Measurements from ENCODE around the gene ALKBH5. TPM values are rescaled to one million over a fixed set of nuclear protein-coding genes. Genes with fewer than 3 reads are reported as not detected.

Gene ALKBH5
- total and polyA plus RNA-seq, 9 of the 15 experiments (the other 6 are each of a cell fraction or from before 2014, with no cell fraction given) = 11.4 to 70.0 (median 47.4) TPM

DNA sequence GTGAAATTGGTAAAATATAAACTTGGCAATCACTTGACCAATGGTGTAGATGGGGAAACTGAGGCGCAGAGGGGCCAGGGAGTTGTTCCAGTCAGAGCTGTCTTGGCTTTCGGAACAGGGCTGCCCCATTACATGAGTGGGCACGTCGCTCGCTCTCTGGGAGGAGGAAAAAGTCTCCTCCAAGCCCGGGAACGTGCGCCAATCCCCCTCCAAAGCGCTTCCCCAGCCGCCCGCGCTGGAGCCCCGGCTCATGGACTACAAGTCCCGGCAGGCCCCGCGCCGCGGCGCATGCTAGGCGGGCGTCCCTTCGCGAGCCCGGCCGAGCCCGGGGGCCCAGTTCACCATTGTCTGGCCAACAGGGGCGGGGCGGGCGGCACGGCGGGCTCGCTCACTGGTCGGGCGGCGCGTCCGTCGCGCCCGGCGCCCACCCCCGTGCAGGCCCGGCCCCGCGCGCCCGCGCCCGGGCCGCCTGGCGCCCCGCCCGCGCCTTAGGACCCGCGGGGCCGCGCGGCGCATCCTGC lies 41.6 kb downstream of the ALKBH5 start, which contains the start of gene LLGL1 (continued):
- peak in 1 of 2 experiments; percentile 62; a peak in 1 of 4 replicates for TF ChIP-seq ZNF639 (CRISPR knock-in tag; conservative IDR thresholded peaks at IDR 0.05 in 1 of 2, IDR thresholded peaks at IDR 0.05 in 1 of 2)
- TF ChIP-seq KDM1A (IDR thresholded peaks at IDR 0.05) = no peak
- TF ChIP-seq SMAD4 (CRISPR knock-in tag; conservative IDR thresholded peaks at IDR 0.05) = 0 out of 2 replicates have a peak, but pooled peaks have one; percentile 25
- TF ChIP-seq PKNOX1 (IDR thresholded peaks at IDR 0.05) = peak; percentile 73
- TF ChIP-seq ZNF224 (CRISPR knock-in tag; IDR thresholded peaks at IDR 0.05) = no peak
- TF ChIP-seq PHF21A (IDR thresholded peaks at IDR 0.05; ENCODE audit: borderline replicate concordance, low read depth) = no peak
- TF ChIP-seq ZKSCAN3 (CRISPR knock-in tag; IDR thresholded peaks at IDR 0.05) = no peak
- TF ChIP-seq COPS2 (conservative IDR thresholded peaks at IDR 0.05) = no peak
- TF ChIP-seq, protein P1, sequence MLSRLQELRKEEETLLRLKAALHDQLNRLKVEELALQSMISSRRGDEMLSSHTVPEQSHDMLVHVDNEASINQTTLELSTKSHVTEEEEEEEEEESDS (CRISPR knock-in tag; IDR thresholded peaks at IDR 0.05) = no peak
- TF ChIP-seq, protein P2, sequence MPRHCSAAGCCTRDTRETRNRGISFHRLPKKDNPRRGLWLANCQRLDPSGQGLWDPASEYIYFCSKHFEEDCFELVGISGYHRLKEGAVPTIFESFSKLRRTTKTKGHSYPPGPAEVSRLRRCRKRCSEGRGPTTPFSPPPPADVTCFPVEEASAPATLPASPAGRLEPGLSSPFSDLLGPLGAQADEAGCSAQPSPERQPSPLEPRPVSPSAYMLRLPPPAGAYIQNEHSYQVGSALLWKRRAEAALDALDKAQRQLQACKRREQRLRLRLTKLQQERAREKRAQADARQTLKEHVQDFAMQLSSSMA (CRISPR knock-in tag; IDR thresholded peaks at IDR 0.05) = no peak
- TF ChIP-seq ZNF407 (IDR thresholded peaks at IDR 0.05; ENCODE audit: low read depth) = no peak
- 0 out of 2 replicates have a peak, but pooled peaks have one; percentile 17 for TF ChIP-seq E2F3 (CRISPR knock-in tag; IDR thresholded peaks at IDR 0.05)
- TF ChIP-seq, protein P3, sequence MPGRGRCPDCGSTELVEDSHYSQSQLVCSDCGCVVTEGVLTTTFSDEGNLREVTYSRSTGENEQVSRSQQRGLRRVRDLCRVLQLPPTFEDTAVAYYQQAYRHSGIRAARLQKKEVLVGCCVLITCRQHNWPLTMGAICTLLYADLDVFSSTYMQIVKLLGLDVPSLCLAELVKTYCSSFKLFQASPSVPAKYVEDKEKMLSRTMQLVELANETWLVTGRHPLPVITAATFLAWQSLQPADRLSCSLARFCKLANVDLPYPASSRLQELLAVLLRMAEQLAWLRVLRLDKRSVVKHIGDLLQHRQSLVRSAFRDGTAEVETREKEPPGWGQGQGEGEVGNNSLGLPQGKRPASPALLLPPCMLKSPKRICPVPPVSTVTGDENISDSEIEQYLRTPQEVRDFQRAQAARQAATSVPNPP (IDR thresholded peaks at IDR 0.05; ENCODE audit: borderline replicate concordance, insufficient read depth, insufficient read length) = no peak
- TF ChIP-seq NELFE (IDR thresholded peaks at IDR 0.05; ENCODE audit: insufficient read depth, insufficient read length) = no peak
